PC-3 (cell line): ENCODE data around the gene PIMREG. TPM values are rescaled to one million over a fixed set of nuclear protein-coding genes. Genes with fewer than 3 reads are reported as not detected.

Experiments used
- ATAC-seq: fragments of 200-7000 bp; cut with Tn5 transposase; 2 replicates; pipeline ENCODE4 v1.9.1; 2020; ENCODE audit warnings: mild to moderate bottlenecking, moderate library complexity
- BruUV-seq: library from RNA; stranded (reverse); fragments of 400-500 nt; replicated peaks from 2 replicates; lab custom pipeline; 2021; lab: Mats Ljungman, UMichigan
- CTCF ChIA-PET: fragments of 300-600 bp; sonication (Branson Sonifier 250); formaldehyde crosslinking; loops from one replicate; lab custom pipeline; 2022; ENCODE audit warnings: antibody characterized with exemption; lab: Charles Lee
- POLR2A ChIA-PET: fragments of 300-600 bp; sonication (Branson Sonifier 250); formaldehyde crosslinking; loops from one replicate; lab custom pipeline; 2022; ENCODE audit warnings: antibody characterized with exemption; ENCODE audit not compliant: unreplicated experiment; lab: Charles Lee
- DNase-seq: peaks from one replicate; pipeline ENCODE4 v3.0.0-alpha.2; 2015
- H2AFZ ChIP-seq: fragments of 300-600 bp; sonication (generic); 2 replicates; pipeline ENCODE4 v1.6.0; 2016; ENCODE audit warnings: antibody characterized with exemption, low read length
- H3F3A ChIP-seq: fragments of 300-600 bp; sonication (generic); one replicate; pipeline ENCODE4 v1.6.0; 2017; ENCODE audit warnings: antibody characterized with exemption, low read length, control low read depth, mild to moderate bottlenecking; ENCODE audit not compliant: unreplicated experiment
- H3K27ac ChIP-seq: fragments of 300-600 bp; sonication (generic); 2 replicates; pipeline ENCODE4 v1.5.1; 2016; ENCODE audit warnings: mild to moderate bottlenecking, low read length
- H3K27me3 ChIP-seq: fragments of 300-600 bp; sonication (generic); 2 replicates; pipeline ENCODE4 v1.6.1; 2016; ENCODE audit warnings: low read length, mixed read lengths
- H3K36me3 ChIP-seq: fragments of 300-600 bp; sonication (generic); 2 replicates; pipeline ENCODE4 v1.6.1; 2016; ENCODE audit warnings: low read depth, mixed run types, low read length, mixed read lengths
- H3K4me1 ChIP-seq: fragments of 300-600 bp; sonication (generic); 2 replicates; pipeline ENCODE4 v1.5.1; 2016; ENCODE audit warnings: low read length; ENCODE audit not compliant: insufficient read depth
- H3K4me2 ChIP-seq: fragments of 300-600 bp; sonication (generic); 2 replicates; pipeline ENCODE4 v1.6.0; 2016; ENCODE audit warnings: low read length
- H3K4me3 ChIP-seq: fragments of 300-600 bp; sonication (generic); 2 replicates; pipeline ENCODE4 v1.5.1; 2016; ENCODE audit warnings: mild to moderate bottlenecking, low read length, mixed read lengths
- H3K79me2 ChIP-seq: fragments of 300-600 bp; sonication (generic); 2 replicates; pipeline ENCODE4 v1.6.1; 2017; ENCODE audit warnings: low read length, mixed read lengths
- H3K9ac ChIP-seq: fragments of 300-600 bp; sonication (generic); 2 replicates; pipeline ENCODE4 v1.6.0; 2016; ENCODE audit warnings: mild to moderate bottlenecking, low read length
- H3K9me2 ChIP-seq: fragments of 300-600 bp; sonication (generic); replicated peaks from 2 replicates; pipeline ENCODE4 v1.6.1; 2016; ENCODE audit warnings: mixed run types, low read length, mixed read lengths
- H3K9me3 ChIP-seq: fragments of 300-600 bp; sonication (generic); 2 replicates; pipeline ENCODE4 v1.6.1; 2016; ENCODE audit warnings: low read length, mixed read lengths
- H4K20me1 ChIP-seq: fragments of 300-600 bp; sonication (generic); 2 replicates; pipeline ENCODE4 v1.6.1; 2016; ENCODE audit warnings: low read length, mixed read lengths
- CTCF ChIP-seq: fragments of 300-600 bp; sonication (generic); conservative IDR thresholded peaks from 2 replicates; pipeline ENCODE4 v1.5.1; 2017; ENCODE audit warnings: antibody characterized with exemption, low read depth, mild to moderate bottlenecking, low read length
- EZH2 ChIP-seq: fragments of 300-600 bp; sonication (generic); IDR thresholded peaks from one replicate; pipeline ENCODE4 v1.6.1; 2017; ENCODE audit warnings: antibody characterized with exemption, mild to moderate bottlenecking, low read length; ENCODE audit not compliant: unreplicated experiment
- EZH2phosphoT487 ChIP-seq: fragments of 300-600 bp; sonication (generic); IDR thresholded peaks from 2 replicates; pipeline ENCODE4 v1.6.1; 2018; ENCODE audit warnings: mild to moderate bottlenecking, antibody characterized with exemption, low read length, borderline replicate concordance
- intact Hi-C: fragments of 100-400 bp; cut with micrococcal nuclease; formaldehyde crosslinking; loops from 2 replicates; pipeline ENCODE4 v1.9.0; 2023
- total RNA-seq: library from RNA; depleted of rRNA; stranded (reverse); fragments of >200 nt; gene quantifications from 2 replicates; pipeline ENCODE4 v1.2.3, GENCODE V29; 2014

The PIMREG gene
- total RNA-seq, 1 experiment from 2014 or later = 67.6 TPM

- Histone ChIP-seq H3K36me3 (no peaks in the 10 kb centered on the region), H3K9ac (no peak overlapping the region), H2AFZ (no peak overlapping the region), H3K9me3 (no peaks in the 10 kb centered on the region), H3K79me2 (no peaks in the 10 kb centered on the region), H3K27me3 (no peaks in the 10 kb centered on the region), H3K4me1 (peaks cover 9% of the 10 kb centered on the region), H3K4me3 (no peak overlapping the region), H3K9me2 (no peaks in the 10 kb centered on the region), H3K4me2 (peak overlapping the region; percentile 27; the same call in 1 of the 2 replicates), H3K27ac (no peak overlapping the region), H3F3A (no peaks in the 10 kb centered on the region), H4K20me1 (no peaks in the 10 kb centered on the region)
- peak; percentile 56 for DNase-seq
- TF ChIP-seq EZH2phosphoT487 (no peak), EZH2 (no peak), CTCF (no peak)
- intact Hi-C loops = no loop called here
- CTCF ChIA-PET = no interaction called here
- peak; percentile 78 for ATAC-seq
- BruUV-seq = no TSS peak
- POLR2A ChIA-PET = interaction anchor here (0.6 kb wide), 1 partner anchor 433 kb away, joined by 3 read pairs; no protein-coding TSS in a partner anchor
Observed at GRCh38 chr17:6456914-6457687, 12.8 kb downstream of the PIMREG start.

- Histone ChIP-seq H3K9me2 (no peaks in the 10 kb centered on the region), H4K20me1 (no peaks in the 10 kb centered on the region), H3K9me3 (no peaks in the 10 kb centered on the region), H3K4me1 (peaks cover 9% of the 10 kb centered on the region), H3K4me3 (no peak overlapping the region), H3F3A (no peaks in the 10 kb centered on the region), H3K36me3 (no peaks in the 10 kb centered on the region), H3K79me2 (no peaks in the 10 kb centered on the region), H3K27me3 (no peaks in the 10 kb centered on the region), H2AFZ (no peak overlapping the region), H3K27ac (no peak overlapping the region), H3K4me2 (no peak overlapping the region), H3K9ac (no peak overlapping the region)
- ChIA-PET POLR2A (interaction anchor here (0.6 kb wide), 1 partner anchor 433 kb away, joined by 3 read pairs; no protein-coding TSS in a partner anchor), CTCF (no interaction called here)
- no peak for DNase-seq
- intact Hi-C loops = no loop called here
- BruUV-seq = no TSS peak
- TF ChIP-seq EZH2phosphoT487 = no peak
- no peak for TF ChIP-seq CTCF
- TF ChIP-seq EZH2 = no peak
- ATAC-seq = no peak
Observed at GRCh38 chr17:6457688-6458459, 13.6 kb downstream of the PIMREG start.
